RPMI7951 (cell line): Measurements from ENCODE around the gene CCDC57. TPM values are rescaled to one million over a fixed set of nuclear protein-coding genes. Genes with fewer than 3 reads are reported as not detected.
A peak's percentile ranks its signal among the peaks of the same experiment; 100 is the strongest.
"Not testable (repeated sequence)": the region's sequence is repeated elsewhere in the genome, so short reads cannot be mapped to it uniquely, and the experiment has no call there.

ENCODE experiments used
- DNase-seq: peaks from one replicate; pipeline ENCODE4 v3.0.0-alpha.2; 2012; ENCODE audit warnings: low read depth
- total RNA-seq: library from RNA; depleted of rRNA; stranded (reverse); fragments of >200 nt; shearing (Covaris generic); gene quantifications from 2 replicates; pipeline ENCODE4 v1.2.3, GENCODE V29; 2014; rRNA removed

The CCDC57 gene
- total RNA-seq = 3.7 and 5.0 TPM in 2 replicates

- peak; percentile 80 for DNase-seq
These were observed at the start of gene CCDC57 for GRCh38 chr17:82212331-82213250. Gene CCDC57, minus strand, starts transcription at chr17:82212842. Its CDS starts 10,898 bp downstream, at chr17:82201944.

GRCh38 chr17:82262344-82262743, 49.7 kb upstream of the CCDC57 start:
- no peak for DNase-seq

- DNase-seq = not testable (repeated sequence)
These were observed 47.6 kb upstream of the CCDC57 start for GRCh38 chr17:82259972-82260961.

- no peak for DNase-seq
These were observed 45.9 kb upstream of the CCDC57 start for GRCh38 chr17:82258555-82258954.

GRCh38 chr17:82257473-82257872, 44.8 kb upstream of the CCDC57 start:
- DNase-seq = no peak

- no peak for DNase-seq
These were observed 43.7 kb upstream of the CCDC57 start for GRCh38 chr17:82256242-82256885.

- DNase-seq = no peak
These were observed 42.8 kb upstream of the CCDC57 start for GRCh38 chr17:82255402-82255972.

GRCh38 chr17:82254746-82255145, 42.1 kb upstream of the CCDC57 start:
- not testable (repeated sequence) for DNase-seq

- not testable (repeated sequence) for DNase-seq
These were observed 41.5 kb upstream of the CCDC57 start for GRCh38 chr17:82254096-82254495.

- no peak for DNase-seq
These were observed 40.5 kb upstream of the CCDC57 start for GRCh38 chr17:82253179-82253544.

- DNase-seq = no peak
These were observed 40.0 kb upstream of the CCDC57 start for GRCh38 chr17:82252511-82253178.

- no peak for DNase-seq
These were observed 38.3 kb upstream of the CCDC57 start for GRCh38 chr17:82250868-82251500.

- no peak for DNase-seq
These were observed 37.4 kb upstream of the CCDC57 start for GRCh38 chr17:82249896-82250581.

GRCh38 chr17:82248815-82249674, 36.4 kb upstream of the CCDC57 start:
- DNase-seq = no peak

- DNase-seq = no peak
These were observed 35.4 kb upstream of the CCDC57 start for GRCh38 chr17:82247856-82248671.

GRCh38 chr17:82247182-82247823, 34.7 kb upstream of the CCDC57 start:
- DNase-seq = no peak
